Prostate gland (tissue), 2 donors: ENCODE data around the gene EGLN2. TPM values are rescaled to one million over a fixed set of nuclear protein-coding genes. Genes with fewer than 3 reads are reported as not detected.
"Not testable (repeated sequence)": the region's sequence is repeated elsewhere in the genome, so short reads cannot be mapped to it uniquely, and the experiment has no call there.

Source experiments
- DNase-seq: peaks from one replicate; pipeline ENCODE4 v3.0.0-alpha.2; 2019; ENCODE audit warnings: low spot score
- H3K27ac ChIP-seq, 2 donors: fragments of 200-600 bp; sonication (generic); 2 replicates each; pipeline ENCODE4 v1.5.1; 2017 to 2019
- H3K27me3 ChIP-seq: fragments of 200-600 bp; sonication (generic); replicated peaks from 2 replicates; pipeline ENCODE4 v1.5.1; 2019; ENCODE audit not compliant: insufficient read depth
- H3K36me3 ChIP-seq, 2 donors: fragments of 200-600 bp; sonication (generic); 1 replicate in 1 of 2; 2 replicates in 1 of 2; pipeline versions ENCODE4 v1.5.1 to v1.8.1; 2017 to 2019
- H3K4me1 ChIP-seq: fragments of 200-600 bp; sonication (generic); replicated peaks from 2 replicates; pipeline ENCODE4 v1.5.1; 2019
- H3K4me3 ChIP-seq, 2 donors: fragments of 200-600 bp; sonication (generic); 2 replicates each; pipeline ENCODE4 v1.5.1; 2017 to 2019
- H3K9me3 ChIP-seq: fragments of 200-600 bp; sonication (generic); 2 replicates; pipeline ENCODE4 v1.5.1; 2017
- CTCF ChIP-seq, 4 experiments: fragments of 200-600 bp in 2 of 4; fragments of 450-650 bp in 2 of 4; sonication (generic) in 2 of 4; IDR thresholded peaks; 1 replicate in 3 of 4; 2 replicates in 1 of 4; pipeline ENCODE4 v1.5.1; 2016 to 2019; ENCODE audit warnings: antibody characterized with exemption in 4 of 4, mild to moderate bottlenecking in 2 of 4, moderate library complexity in 2 of 4
- POLR2A ChIP-seq: fragments of 450-650 bp; IDR thresholded peaks from one replicate; pipeline ENCODE4 v1.6.1; 2016; ENCODE audit warnings: antibody characterized with exemption, mild to moderate bottlenecking
- POLR2AphosphoS5 ChIP-seq: sonication (generic); formaldehyde crosslinking; IDR thresholded peaks from one replicate; pipeline ENCODE4 v1.6.1; 2017; ENCODE audit warnings: antibody characterized with exemption
- WGBS: methylation state at CpG from one replicate; pipeline ENCODE4 v1.1.5; 2018; 5-methylcytosine and 5-hydroxymethylcytosine counted together
- intact Hi-C: fragments of 100-400 bp; cut with DNase I; formaldehyde crosslinking; loops from one replicate; pipeline ENCODE4 v1.14.2; 2022
- total RNA-seq, 2 donors: library from RNA; depleted of rRNA; stranded (reverse); fragments of >200 nt; gene quantifications; one replicate each; pipeline ENCODE4 v1.1.0, GENCODE V29; 2016

EGLN2 gene
- total RNA-seq, 2 donors from 2014 or later = 62.6 to 213 TPM

GRCh38 chr19:40781140-40781539 is 17.9 kb upstream of the EGLN2 start:
- Histone ChIP-seq H3K4me3 (no peak overlapping the region), H3K9me3 (no peaks in the 10 kb centered on the region), H3K27ac (no peak overlapping the region), H3K4me1 (no peaks in the 10 kb centered on the region), H3K36me3 (no peaks in the 10 kb centered on the region), H3K27me3 (no peaks in the 10 kb centered on the region)
- DNase-seq = no peak
- intact Hi-C loops = no loop called here
- TF ChIP-seq POLR2A (no peak), POLR2AphosphoS5 (no peak), CTCF (IDR thresholded peaks at IDR 0.05) (no peak)
- WGBS = 95% methylated on average over 7 of the region's 7 CpGs

- Histone ChIP-seq H3K27ac (no peak overlapping the region), H3K27me3 (no peaks in the 10 kb centered on the region), H3K9me3 (no peaks in the 10 kb centered on the region), H3K4me1 (no peaks in the 10 kb centered on the region), H3K36me3 (no peaks in the 10 kb centered on the region), H3K4me3 (no peak overlapping the region)
- intact Hi-C loops = no loop called here
- no peak for DNase-seq
- TF ChIP-seq POLR2A (no peak), CTCF (IDR thresholded peaks at IDR 0.05) (no peak)
- WGBS = 91% methylated on average over 11 of the region's 14 CpGs
Observed at GRCh38 chr19:40783711-40784110, 15.3 kb upstream of the EGLN2 start.

- H3K27ac ChIP-seq, H3K9me3 ChIP-seq, H3K4me3 ChIP-seq, H3K27me3 ChIP-seq, DNase-seq, intact Hi-C loops, H3K36me3 ChIP-seq, H3K4me1 ChIP-seq: not testable (repeated sequence)
- WGBS = 93% methylated on average over 2 of the region's 2 CpGs
Observed at GRCh38 chr19:40784146-40784545, 14.8 kb upstream of the EGLN2 start.

GRCh38 chr19:40785526-40785925 is 13.5 kb upstream of the EGLN2 start:
- intact Hi-C loops = no loop called here
- no peak overlapping the region for H3K4me3 ChIP-seq
- H3K4me1 ChIP-seq = no peaks in the 10 kb centered on the region
- no peak overlapping the region for H3K27ac ChIP-seq
- 80% methylated on average over 1 of the region's 1 CpG for WGBS
- no peaks in the 10 kb centered on the region for H3K27me3 ChIP-seq
- H3K9me3 ChIP-seq = no peaks in the 10 kb centered on the region
- H3K36me3 ChIP-seq = no peaks in the 10 kb centered on the region
- DNase-seq = no peak
- TF ChIP-seq POLR2A (no peak), CTCF (IDR thresholded peaks at IDR 0.05) (no peak), POLR2AphosphoS5 (no peak)

- Histone ChIP-seq H3K4me1 (no peaks in the 10 kb centered on the region), H3K27me3 (no peaks in the 10 kb centered on the region), H3K9me3 (no peaks in the 10 kb centered on the region), H3K4me3 (no peak overlapping the region), H3K27ac (no peak overlapping the region), H3K36me3 (no peaks in the 10 kb centered on the region)
- WGBS = 86% methylated on average over 25 of the region's 25 CpGs
- TF ChIP-seq POLR2A = no peak
- TF ChIP-seq CTCF (IDR thresholded peaks at IDR 0.05) = no peak
- no peak for TF ChIP-seq POLR2AphosphoS5
- intact Hi-C loops = no loop called here
- DNase-seq = no peak
Observed at GRCh38 chr19:40786060-40787037, 12.6 kb upstream of the EGLN2 start.
